Stimulated activated CD4-positive, alpha-beta T cell treated with anti-CD3 and anti-CD28 coated beads, Interleukin-4, amount 100 ng/mL, for 1 hour (primary cell): ENCODE results near the gene THBS1.

Experiments used
- DNase-seq: peaks from one replicate; pipeline ENCODE4 v3.0.0-alpha.2; 2020

Gene THBS1

GRCh38 chr15:39640665-39641064 lies 59.8 kb downstream of the THBS1 start:
- DNase-seq = no peak

DNA sequence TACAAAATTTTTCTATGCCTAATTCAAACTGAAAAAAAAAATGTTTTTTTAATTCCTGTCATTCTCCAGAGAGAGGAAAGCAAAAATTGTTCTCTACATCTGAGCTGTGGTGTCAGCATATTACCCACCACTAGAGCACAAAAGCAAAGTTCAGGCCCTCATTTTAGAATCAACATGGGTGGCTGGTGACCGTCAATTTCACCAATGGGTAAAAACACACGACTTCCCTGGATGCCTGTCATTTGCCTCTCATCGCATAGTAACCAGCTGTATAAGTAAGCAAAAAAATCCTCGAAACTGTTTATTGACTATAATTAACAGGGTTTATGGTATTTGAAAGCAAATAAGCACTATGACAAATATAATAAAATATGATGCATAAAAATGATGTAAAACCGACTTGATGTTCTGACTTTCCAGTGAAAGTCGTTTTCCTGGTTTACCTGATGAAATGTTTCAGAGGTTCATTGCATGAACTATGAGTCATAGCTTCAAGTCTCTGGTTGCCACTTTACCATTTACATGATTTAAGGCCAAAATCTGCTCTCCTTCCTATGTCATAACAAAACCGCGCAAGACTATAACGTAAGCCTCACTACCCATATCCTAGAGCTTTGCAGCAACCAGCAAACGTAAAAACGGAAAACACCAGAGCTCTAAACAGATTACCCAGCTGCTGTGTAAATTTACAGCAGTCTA lies 60.5 kb downstream of the THBS1 start:
- no peak for DNase-seq

- no peak for DNase-seq
Measured at GRCh38 chr15:39642011-39642640, 61.2 kb downstream of the THBS1 start.

GRCh38 chr15:39643727-39644126 lies 62.8 kb downstream of the THBS1 start:
- no peak for DNase-seq

DNA sequence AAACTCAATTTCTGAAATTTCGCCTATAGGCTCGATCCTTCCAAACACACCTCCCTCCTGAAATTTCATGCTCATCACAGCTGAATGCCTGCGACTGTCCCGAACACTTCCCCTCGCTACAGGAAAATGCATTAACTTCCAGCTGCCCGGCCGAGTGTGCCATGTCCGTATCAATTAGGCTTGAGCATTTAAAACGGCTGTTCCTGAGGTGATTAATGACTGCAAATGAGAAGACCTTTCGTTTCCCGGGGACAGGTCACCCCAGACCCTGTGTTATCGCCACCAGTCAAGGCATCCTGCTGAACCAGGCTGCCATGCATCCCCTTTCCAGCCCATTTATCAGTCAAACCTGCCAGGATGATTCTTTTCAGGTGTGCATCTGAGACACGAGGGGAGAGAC lies 63.3 kb downstream of the THBS1 start:
- DNase-seq = no peak

DNA sequence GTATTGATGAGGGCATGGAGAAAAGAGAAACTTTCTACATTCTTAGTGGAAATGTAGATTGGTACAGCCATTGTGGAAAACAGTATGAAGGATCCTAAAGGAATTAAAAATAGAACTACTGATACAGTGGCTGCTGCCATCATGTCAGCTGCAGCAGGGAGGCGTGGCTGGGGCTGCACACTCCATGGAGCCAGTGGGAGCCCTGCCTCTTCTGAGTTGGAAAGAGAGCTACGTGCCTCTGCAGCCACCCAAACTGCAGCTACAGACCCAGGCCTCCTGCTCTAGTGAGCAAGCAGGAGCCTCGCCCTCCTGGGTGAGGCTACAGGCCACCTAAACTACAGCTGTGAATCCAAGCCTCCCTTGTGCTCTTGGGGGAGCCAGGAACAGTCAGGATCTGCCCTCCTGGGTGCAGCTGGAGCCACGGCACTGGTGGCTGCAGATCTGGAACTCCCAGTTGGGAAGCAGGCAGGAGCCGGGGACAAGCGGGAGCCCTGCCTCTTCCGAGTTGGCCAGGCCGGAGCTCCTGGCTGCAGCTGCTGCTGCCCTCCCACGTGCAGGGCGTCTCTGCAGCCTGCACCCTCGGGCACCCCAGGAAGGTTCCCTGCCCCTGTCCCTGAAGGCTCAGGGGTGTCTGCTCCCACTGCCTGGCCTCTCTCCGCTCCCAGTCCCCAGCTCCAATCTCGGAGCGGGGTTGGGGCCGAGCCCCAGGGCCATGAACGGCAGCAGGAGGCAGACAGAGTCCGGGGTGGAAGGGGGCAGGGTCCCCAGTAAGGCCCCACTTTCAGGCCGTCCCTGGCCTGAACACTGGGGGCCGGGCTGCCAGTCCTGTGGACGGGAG lies 64.5 kb downstream of the THBS1 start:
- no peak for DNase-seq

DNA sequence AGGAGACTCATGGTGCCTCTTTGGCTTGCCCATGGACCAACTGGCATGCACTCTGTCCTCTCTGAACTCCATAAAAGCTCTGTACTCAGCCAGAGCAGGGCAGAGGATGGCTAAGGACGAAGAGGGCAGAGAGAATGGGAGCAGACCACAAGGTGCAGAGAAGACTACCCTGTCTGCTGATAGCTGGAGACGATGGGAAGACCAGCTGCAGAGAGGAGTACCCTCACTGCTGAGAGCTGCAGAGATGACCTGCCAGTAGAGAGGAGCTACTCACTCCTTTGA lies 65.0 kb downstream of the THBS1 start:
- DNase-seq = no peak

GRCh38 chr15:39646425-39646824 lies 65.5 kb downstream of the THBS1 start:
- DNase-seq = no peak
